ES-I3 (cell line): ENCODE results near the gene GALNT18.

Experiments
- H3K36me3 ChIP-seq: 2 replicates; pipeline ENCODE4 v1.6.1; 2013; ENCODE audit warnings: mild to moderate bottlenecking, low read length, control low read depth, moderate library complexity; ENCODE audit not compliant: insufficient read depth
- H3K4me1 ChIP-seq: 2 replicates; pipeline ENCODE4 v1.6.1; 2013; ENCODE audit warnings: mild to moderate bottlenecking, control low read depth, low read length; ENCODE audit not compliant: insufficient read depth
- H3K9ac ChIP-seq: 2 replicates; pipeline ENCODE4 v1.6.1; 2013; ENCODE audit warnings: low read depth, mild to moderate bottlenecking, low read length, moderate library complexity
- H3K9me3 ChIP-seq: 2 replicates; pipeline ENCODE4 v1.6.1; 2013; ENCODE audit warnings: mild to moderate bottlenecking, low read length, moderate library complexity; ENCODE audit not compliant: control insufficient read depth, insufficient read depth

GALNT18 gene

DNA sequence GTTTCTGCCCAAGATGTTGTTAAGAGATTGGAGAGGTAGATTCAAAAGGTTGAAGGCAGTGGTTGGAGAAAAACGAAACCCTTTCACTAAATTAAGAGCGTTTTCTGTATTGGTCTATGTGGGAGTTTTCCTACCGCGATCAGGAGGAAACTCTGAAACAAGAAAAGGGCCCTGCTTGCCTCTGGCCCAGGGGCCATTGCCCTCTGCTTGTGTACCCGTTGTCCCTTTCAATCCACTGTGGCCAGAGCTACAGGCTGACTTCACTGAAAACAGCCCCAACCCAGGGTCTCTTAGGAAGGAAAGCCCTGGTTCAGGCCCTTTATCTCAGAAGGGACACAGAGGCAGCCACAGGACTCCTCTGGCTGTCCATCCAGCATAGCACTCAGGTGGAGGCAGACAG, 367.8 kb downstream of the GALNT18 start:
- no peaks in the 10 kb centered on the region; the same call in 1 of the 2 replicates for H3K4me1 ChIP-seq
- H3K9ac ChIP-seq: no peak overlapping the region
- H3K9me3 ChIP-seq: no peaks in the 10 kb centered on the region
- no peaks in the 10 kb centered on the region for H3K36me3 ChIP-seq

DNA sequence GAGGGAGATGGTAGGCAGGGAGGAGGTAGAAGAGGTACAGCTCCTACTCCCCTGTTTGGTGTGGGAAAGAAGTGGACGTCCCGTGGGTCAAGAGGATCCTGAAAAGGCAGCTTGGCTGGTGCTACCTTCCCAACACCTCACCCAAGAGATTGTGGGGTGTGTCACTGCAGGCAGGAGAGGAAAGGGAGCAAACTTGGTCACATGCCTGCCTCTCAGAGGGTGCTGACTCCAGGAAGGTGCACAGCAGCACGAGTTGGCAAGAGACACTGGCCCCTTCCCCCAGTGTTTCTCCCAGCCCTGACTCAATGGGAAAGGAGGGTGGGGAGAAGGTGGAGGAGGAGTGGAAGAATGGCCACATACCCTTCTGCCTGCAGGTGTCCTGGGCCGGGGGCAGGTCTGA, 368.3 kb downstream of the GALNT18 start:
- Histone ChIP-seq H3K36me3 (no peaks in the 10 kb centered on the region), H3K9ac (no peak overlapping the region), H3K4me1 (no peaks in the 10 kb centered on the region; the same call in 1 of the 2 replicates), H3K9me3 (no peaks in the 10 kb centered on the region)

GRCh38 chr11:11252403-11252802, 369.4 kb downstream of the GALNT18 start:
- Histone ChIP-seq H3K9ac (no peak overlapping the region), H3K9me3 (no peaks in the 10 kb centered on the region), H3K36me3 (no peaks in the 10 kb centered on the region), H3K4me1 (no peaks in the 10 kb centered on the region; the same call in 1 of the 2 replicates)

- no peaks in the 10 kb centered on the region for H3K9me3 ChIP-seq
- no peak overlapping the region for H3K9ac ChIP-seq
- no peaks in the 10 kb centered on the region; the same call in 1 of the 2 replicates for H3K4me1 ChIP-seq
- H3K36me3 ChIP-seq: no peaks in the 10 kb centered on the region
Measured at GRCh38 chr11:11251394-11251970, 370.3 kb downstream of the GALNT18 start.

DNA sequence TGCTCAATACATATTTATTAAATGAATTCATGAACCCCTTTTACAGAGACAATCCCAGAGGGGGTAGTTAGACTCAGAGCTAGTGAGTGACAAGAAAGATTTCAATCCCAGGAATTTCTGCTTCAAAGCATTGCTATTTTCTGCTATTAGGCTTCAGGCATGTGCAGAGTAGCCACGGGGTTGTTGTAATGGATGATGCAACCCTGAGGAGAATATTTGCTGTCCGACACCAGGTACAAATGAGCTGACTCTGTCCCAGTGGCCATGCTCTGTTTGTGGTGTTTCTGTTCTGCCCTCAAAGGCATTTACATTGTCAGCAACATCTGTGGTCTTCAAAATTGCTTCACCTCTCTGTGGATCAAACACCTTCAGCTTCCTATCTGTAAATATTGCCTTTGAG, 371.3 kb downstream of the GALNT18 start:
- no peaks in the 10 kb centered on the region for H3K36me3 ChIP-seq
- no peaks in the 10 kb centered on the region for H3K9me3 ChIP-seq
- no peaks in the 10 kb centered on the region; the same call in 1 of the 2 replicates for H3K4me1 ChIP-seq
- H3K9ac ChIP-seq: no peak overlapping the region

DNA sequence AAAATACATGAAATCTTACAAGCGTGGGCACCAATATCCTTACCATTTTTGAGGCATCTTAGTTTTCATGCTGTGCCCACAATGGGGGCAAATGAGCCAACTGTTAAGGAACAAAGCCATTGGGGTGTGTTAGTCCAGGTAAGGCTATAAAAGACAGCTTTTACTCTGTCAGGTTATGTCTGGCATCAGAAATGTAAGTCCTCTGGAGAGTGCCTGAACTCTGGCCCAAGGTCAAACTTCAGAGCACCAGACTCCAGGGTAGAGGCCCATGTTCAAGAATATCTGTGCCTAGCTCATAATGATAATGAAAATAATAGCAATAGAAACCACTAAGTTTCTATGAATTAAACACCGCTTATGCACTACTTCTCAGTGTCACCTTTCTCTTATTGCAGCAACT, 374.2 kb downstream of the GALNT18 start:
- H3K4me1 ChIP-seq: peaks cover 9% of the 10 kb centered on the region; the same call in 1 of the 2 replicates
- no peak overlapping the region for H3K9ac ChIP-seq
- no peaks in the 10 kb centered on the region for H3K36me3 ChIP-seq
- H3K9me3 ChIP-seq: no peaks in the 10 kb centered on the region

DNA sequence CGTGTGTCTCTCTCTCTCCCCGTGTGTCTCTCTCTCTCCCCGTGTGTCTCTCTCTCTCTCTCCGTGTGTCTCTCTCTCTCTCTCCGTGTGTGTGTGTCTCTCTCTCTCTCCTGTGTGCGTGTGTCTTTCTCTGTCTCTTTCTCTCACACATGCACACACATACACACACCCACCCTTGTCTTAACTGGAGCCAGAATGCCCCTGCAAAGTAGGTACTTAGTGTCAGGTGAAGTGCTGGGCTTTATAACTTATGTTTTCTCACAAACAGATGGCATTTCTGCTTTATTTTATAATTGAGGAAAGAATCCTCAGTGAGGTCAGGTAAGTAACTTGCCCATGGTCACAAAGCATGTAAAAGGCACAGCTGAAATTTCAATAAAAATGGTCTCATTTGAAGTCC, 374.7 kb downstream of the GALNT18 start:
- Histone ChIP-seq H3K4me1 (peaks cover 9% of the 10 kb centered on the region; the same call in 1 of the 2 replicates), H3K36me3 (no peaks in the 10 kb centered on the region), H3K9ac (no peak overlapping the region), H3K9me3 (no peaks in the 10 kb centered on the region)

GRCh38 chr11:11246166-11246565, 375.6 kb downstream of the GALNT18 start:
- H3K4me1 ChIP-seq: peaks cover 9% of the 10 kb centered on the region; the same call in 1 of the 2 replicates
- H3K9ac ChIP-seq: no peak overlapping the region
- no peaks in the 10 kb centered on the region for H3K9me3 ChIP-seq
- H3K36me3 ChIP-seq: no peaks in the 10 kb centered on the region

DNA sequence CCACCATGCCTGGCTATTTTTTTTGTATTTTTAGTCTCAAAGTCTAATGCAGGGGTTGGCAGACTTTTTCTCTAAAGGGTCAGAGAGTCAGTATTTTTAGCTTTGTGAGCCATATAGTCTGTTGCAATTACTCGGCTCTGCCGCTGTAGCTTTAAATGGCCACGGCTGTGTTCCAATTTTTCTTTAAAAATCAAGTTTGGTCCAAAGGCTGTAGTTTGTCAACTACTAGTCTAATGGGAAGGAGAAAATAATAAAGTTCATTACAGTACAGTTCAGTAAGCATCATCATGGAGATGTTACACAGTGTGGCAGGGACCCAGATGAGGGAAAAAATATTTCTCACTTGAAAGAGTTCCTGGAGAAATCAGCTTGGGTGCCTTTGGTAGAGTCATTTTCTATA, 376.4 kb downstream of the GALNT18 start:
- H3K9me3 ChIP-seq: no peaks in the 10 kb centered on the region
- H3K9ac ChIP-seq: no peak overlapping the region
- H3K36me3 ChIP-seq: no peaks in the 10 kb centered on the region
- peaks cover 9% of the 10 kb centered on the region; the same call in 1 of the 2 replicates for H3K4me1 ChIP-seq

- Histone ChIP-seq H3K9ac (no peak overlapping the region), H3K9me3 (no peaks in the 10 kb centered on the region), H3K4me1 (peaks cover 9% of the 10 kb centered on the region; the same call in 1 of the 2 replicates), H3K36me3 (no peaks in the 10 kb centered on the region)
Measured at GRCh38 chr11:11244470-11245080, 377.2 kb downstream of the GALNT18 start.

GRCh38 chr11:11243590-11244469, 378.0 kb downstream of the GALNT18 start:
- Histone ChIP-seq H3K9ac (no peak overlapping the region), H3K4me1 (peaks cover 9% of the 10 kb centered on the region; the same call in 1 of the 2 replicates), H3K36me3 (no peaks in the 10 kb centered on the region), H3K9me3 (no peaks in the 10 kb centered on the region)

DNA sequence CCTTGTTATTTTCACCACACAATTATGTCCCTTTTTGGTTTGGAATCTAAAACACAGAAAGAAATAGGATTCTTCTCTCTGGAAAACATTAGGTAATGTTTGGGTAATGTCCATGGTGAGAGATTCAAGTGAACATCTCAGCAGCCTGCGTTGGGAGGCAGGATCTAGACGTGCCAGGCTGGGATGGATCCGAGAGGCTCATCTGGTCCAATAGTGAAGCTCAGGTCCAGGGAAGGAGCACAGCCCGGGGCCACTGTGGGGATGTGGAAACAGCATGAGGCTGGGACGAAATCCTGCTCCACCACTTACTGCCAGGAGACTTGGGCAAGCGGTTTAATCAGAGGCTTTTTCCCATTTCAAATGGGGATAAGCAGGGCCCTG, 378.6 kb downstream of the GALNT18 start:
- no peaks in the 10 kb centered on the region for H3K36me3 ChIP-seq
- H3K9me3 ChIP-seq: no peaks in the 10 kb centered on the region
- peaks cover 9% of the 10 kb centered on the region; the same call in 1 of the 2 replicates for H3K4me1 ChIP-seq
- H3K9ac ChIP-seq: no peak overlapping the region

GRCh38 chr11:11241284-11241683, 380.5 kb downstream of the GALNT18 start:
- H3K36me3 ChIP-seq: no peaks in the 10 kb centered on the region
- peaks cover 19% of the 10 kb centered on the region; the same call in 1 of the 2 replicates for H3K4me1 ChIP-seq
- H3K9ac ChIP-seq: no peak overlapping the region
- no peaks in the 10 kb centered on the region for H3K9me3 ChIP-seq

DNA sequence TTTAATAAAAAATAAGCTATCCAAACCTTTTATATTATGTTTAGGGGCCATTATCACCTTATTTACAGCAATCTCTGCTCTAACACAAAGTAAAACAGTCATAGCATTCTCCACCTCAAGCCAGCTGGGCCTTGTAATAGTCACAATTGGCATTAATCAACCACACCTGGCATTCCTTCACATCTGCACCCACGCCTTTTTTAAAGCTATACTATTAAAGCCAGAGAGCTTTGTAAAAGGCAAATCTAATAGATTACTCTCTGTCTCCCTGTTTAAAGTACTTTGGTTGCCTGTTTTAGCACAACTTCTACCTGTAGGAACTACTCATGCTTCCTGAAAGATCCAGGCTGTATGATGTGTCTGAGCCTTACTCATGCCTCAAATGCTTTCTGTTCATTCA, 381.8 kb downstream of the GALNT18 start:
- no peaks in the 10 kb centered on the region for H3K36me3 ChIP-seq
- H3K4me1 ChIP-seq: peaks cover 18% of the 10 kb centered on the region; the same call in 1 of the 2 replicates
- H3K9me3 ChIP-seq: no peaks in the 10 kb centered on the region
- H3K9ac ChIP-seq: no peak overlapping the region
